SK-N-SH treated with all-trans-retinoic acid at 6 μM for 48 hours (cell line): ENCODE results near the gene LHFPL5.

Experiments used
- ARNTL ChIP-seq: fragments of 450-650 bp; formaldehyde crosslinking; IDR thresholded peaks from 2 replicates; pipeline ENCODE4 v1.5.0; 2020; ENCODE audit warnings: low read depth, mild to moderate bottlenecking, moderate library complexity, borderline replicate concordance
- PATZ1 ChIP-seq: fragments of 250-450 bp; sonication (Bioruptor Pico); IDR thresholded peaks from 2 replicates; pipeline ENCODE4 v1.8.0; 2020; ENCODE audit warnings: mild to moderate bottlenecking, moderate library complexity, borderline replicate concordance
- SNAI2 ChIP-seq: fragments of 250-450 bp; sonication (Bioruptor Pico); IDR thresholded peaks from 2 replicates; pipeline ENCODE4 v1.5.0; 2020; ENCODE audit warnings: mild to moderate bottlenecking, moderate library complexity
- ZNF8 ChIP-seq: fragments of 450-650 bp; formaldehyde crosslinking; IDR thresholded peaks from 2 replicates; pipeline ENCODE4 v1.5.0; 2020; ENCODE audit warnings: mild to moderate bottlenecking, moderate library complexity

- TF ChIP-seq ARNTL: no peak
- no peak for TF ChIP-seq ZNF8 (CRISPR knock-in tag)
- no peak for TF ChIP-seq SNAI2 (CRISPR knock-in tag)
- TF ChIP-seq PATZ1: no peak
These were observed 35.9 kb upstream of the LHFPL5 start for GRCh38 chr6:35769211-35769610.
